M059J (cell line): ENCODE data around the gene BMPR1A. TPM values are rescaled to one million over a fixed set of nuclear protein-coding genes. Genes with fewer than 3 reads are reported as not detected.

Source experiments
- DNase-seq: peaks from one replicate; pipeline ENCODE4 v3.0.0-alpha.2; 2012; ENCODE audit warnings: low read depth
- total RNA-seq: library from RNA; depleted of rRNA; stranded (reverse); fragments of >200 nt; shearing (Covaris generic); gene quantifications from 2 replicates; pipeline ENCODE4 v1.2.3, GENCODE V29; 2014

The BMPR1A gene
- total RNA-seq, 1 experiment from 2014 or later, result 29.1 TPM

GRCh38 chr10:86802473-86803108 lies 46.2 kb downstream of the BMPR1A start:
- DNase-seq, result no peak

GRCh38 chr10:86803156-86803555 lies 46.7 kb downstream of the BMPR1A start:
- DNase-seq, result no peak

GRCh38 chr10:86804805-86805204 lies 48.4 kb downstream of the BMPR1A start:
- DNase-seq, result peak; percentile 56

- peak; percentile 82 for DNase-seq
These were observed 56.7 kb downstream of the BMPR1A start for GRCh38 chr10:86813101-86813500.

GRCh38 chr10:86813982-86814381 lies 57.6 kb downstream of the BMPR1A start:
- no peak for DNase-seq

GRCh38 chr10:86815035-86815617 lies 58.7 kb downstream of the BMPR1A start:
- DNase-seq, result peak; percentile 45

- no peak for DNase-seq
These were observed 59.2 kb downstream of the BMPR1A start for GRCh38 chr10:86815640-86816039.

- DNase-seq, result no peak
These were observed 60.8 kb downstream of the BMPR1A start for GRCh38 chr10:86817246-86817645.

- no peak for DNase-seq
These were observed 63.1 kb downstream of the BMPR1A start for GRCh38 chr10:86819567-86819966.

- DNase-seq, result no peak
These were observed 64.1 kb downstream of the BMPR1A start for GRCh38 chr10:86820509-86820908.

GRCh38 chr10:86821388-86821999 lies 65.1 kb downstream of the BMPR1A start:
- no peak for DNase-seq

- no peak for DNase-seq
These were observed 67.1 kb downstream of the BMPR1A start for GRCh38 chr10:86823565-86823964.

- DNase-seq, result no peak
These were observed 67.7 kb downstream of the BMPR1A start for GRCh38 chr10:86824151-86824550.

- DNase-seq, result no peak
These were observed 68.9 kb downstream of the BMPR1A start for GRCh38 chr10:86825366-86825765.

GRCh38 chr10:86827639-86828038 lies 71.2 kb downstream of the BMPR1A start:
- peak; percentile 27 for DNase-seq

GRCh38 chr10:86828145-86828544 lies 71.7 kb downstream of the BMPR1A start:
- DNase-seq, result no peak

GRCh38 chr10:86829472-86829871 lies 73.1 kb downstream of the BMPR1A start:
- DNase-seq, result no peak

- no peak for DNase-seq
These were observed 73.7 kb downstream of the BMPR1A start for GRCh38 chr10:86830043-86830591.

GRCh38 chr10:86833969-86834368 lies 77.5 kb downstream of the BMPR1A start:
- no peak for DNase-seq

GRCh38 chr10:86836044-86836443 lies 79.6 kb downstream of the BMPR1A start:
- DNase-seq, result no peak

- no peak for DNase-seq
These were observed 81.2 kb downstream of the BMPR1A start for GRCh38 chr10:86837663-86838062.

- no peak for DNase-seq
These were observed 84.1 kb downstream of the BMPR1A start for GRCh38 chr10:86840498-86840897.

- no peak for DNase-seq
These were observed 89.7 kb downstream of the BMPR1A start for GRCh38 chr10:86846088-86846487.
